ENCODE measurements around the gene GPR17. TPM values are rescaled to one million over a fixed set of nuclear protein-coding genes. Genes with fewer than 3 reads are reported as not detected.

GPR17 gene
- total RNA-seq, 4 donors from 2014 or later, result not detected

DNA sequence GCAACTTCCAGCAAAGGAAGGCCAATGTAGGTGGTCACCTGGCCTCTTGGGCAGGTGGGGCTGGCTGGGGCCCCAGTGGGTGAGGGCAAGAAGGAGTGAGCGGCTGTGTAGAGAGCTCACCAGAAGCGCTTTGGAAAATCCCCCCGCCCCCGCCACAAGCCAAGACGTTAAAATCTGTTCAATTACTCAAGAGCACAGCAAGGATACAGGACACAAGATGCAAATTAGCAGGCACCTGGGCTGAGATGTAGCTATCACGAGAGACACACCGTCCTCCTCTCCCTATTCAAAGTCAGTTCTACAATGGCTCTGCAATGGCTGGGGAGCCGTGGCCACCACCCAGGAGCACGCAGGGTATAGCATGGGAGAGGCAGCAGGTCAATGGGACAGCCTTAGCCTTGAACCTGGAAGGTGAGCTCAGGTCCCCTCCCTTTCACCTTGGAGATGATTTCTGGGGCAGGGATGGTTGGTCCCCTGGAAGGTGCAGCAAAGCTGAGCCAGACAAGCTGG is 38.5 kb upstream of the GPR17 start:
- Histone ChIP-seq H3K4me3 (replicated peaks in 1 of 3) (no peak overlapping the region), H3K36me3 (no peaks in the 10 kb centered on the region), H3K4me1 (no peaks in the 10 kb centered on the region), H3K27me3 (no peaks in the 10 kb centered on the region), H3K27ac (no peak overlapping the region), H3K9me3 (no peaks in the 10 kb centered on the region)
- intact Hi-C loops (cut with DNase I), result no loop called here
- no peak for TF ChIP-seq POLR2A (IDR thresholded peaks at IDR 0.05)
- TF ChIP-seq CTCF (IDR thresholded peaks at IDR 0.05), result no peak
- WGBS, 2 donors, result 91 to 93% methylated on average over 9 of the region's 9 CpGs
- DNase-seq, result no peak

DNA sequence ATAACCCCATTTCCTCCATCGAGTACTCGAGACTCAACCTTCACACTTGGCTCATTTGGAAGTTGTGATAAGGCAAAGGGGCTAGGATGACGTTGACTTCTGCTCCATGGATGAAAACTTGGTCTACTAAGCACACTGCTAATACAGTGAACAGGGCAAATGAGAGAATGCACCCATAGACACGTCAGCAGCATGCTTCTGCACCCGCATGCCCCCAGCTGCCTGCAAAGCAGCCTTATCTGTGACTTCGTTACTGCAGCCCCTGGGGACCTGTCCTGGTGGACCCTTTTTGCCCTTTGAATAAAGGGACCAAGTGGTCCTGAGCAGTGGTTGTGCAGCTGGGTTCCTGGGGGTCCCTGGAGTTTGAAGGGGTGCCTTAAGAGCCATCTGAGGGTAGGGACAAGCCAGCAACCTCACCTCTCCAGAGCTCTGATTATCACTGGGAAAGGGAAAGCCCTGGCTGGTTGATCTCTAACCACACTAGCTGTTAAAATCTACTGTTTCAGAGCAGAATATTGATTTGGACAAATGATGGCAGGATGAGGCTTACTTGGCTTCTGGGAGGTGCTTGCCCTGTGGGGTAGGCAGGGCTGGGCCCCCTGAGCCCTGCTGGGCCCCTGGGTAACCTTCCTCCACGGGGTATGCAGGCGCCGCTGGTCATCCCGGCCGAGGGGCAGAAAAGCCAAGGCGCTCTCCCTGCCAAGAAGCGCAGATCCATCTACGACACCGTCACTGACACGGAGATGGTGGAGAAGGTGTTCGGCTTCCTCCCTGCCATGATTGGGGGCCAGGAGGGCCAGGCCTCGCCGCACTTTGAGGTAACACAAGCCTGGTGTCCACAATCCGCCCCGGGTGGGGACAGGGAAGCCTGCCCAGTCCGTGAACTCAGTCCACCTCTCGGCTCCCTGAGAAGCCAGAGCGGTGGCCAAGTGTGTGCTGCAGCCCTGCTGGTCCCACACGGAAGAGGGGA is 37.6 kb upstream of the GPR17 start:
- no peak for DNase-seq
- intact Hi-C loops (cut with DNase I), result no loop called here
- no peaks in the 10 kb centered on the region for H3K4me1 ChIP-seq
- H3K36me3 ChIP-seq, result no peaks in the 10 kb centered on the region
- no peak overlapping the region for H3K4me3 ChIP-seq (replicated peaks in 1 of 3)
- H3K27me3 ChIP-seq, result no peaks in the 10 kb centered on the region
- WGBS, 2 donors, result 81 to 84% methylated on average over 9 to 13 of the region's 25 CpGs
- no peak overlapping the region for H3K27ac ChIP-seq
- TF ChIP-seq POLR2A (IDR thresholded peaks at IDR 0.05), result no peak
- no peak for TF ChIP-seq CTCF (IDR thresholded peaks at IDR 0.05)
- no peaks in the 10 kb centered on the region for H3K9me3 ChIP-seq

DNA sequence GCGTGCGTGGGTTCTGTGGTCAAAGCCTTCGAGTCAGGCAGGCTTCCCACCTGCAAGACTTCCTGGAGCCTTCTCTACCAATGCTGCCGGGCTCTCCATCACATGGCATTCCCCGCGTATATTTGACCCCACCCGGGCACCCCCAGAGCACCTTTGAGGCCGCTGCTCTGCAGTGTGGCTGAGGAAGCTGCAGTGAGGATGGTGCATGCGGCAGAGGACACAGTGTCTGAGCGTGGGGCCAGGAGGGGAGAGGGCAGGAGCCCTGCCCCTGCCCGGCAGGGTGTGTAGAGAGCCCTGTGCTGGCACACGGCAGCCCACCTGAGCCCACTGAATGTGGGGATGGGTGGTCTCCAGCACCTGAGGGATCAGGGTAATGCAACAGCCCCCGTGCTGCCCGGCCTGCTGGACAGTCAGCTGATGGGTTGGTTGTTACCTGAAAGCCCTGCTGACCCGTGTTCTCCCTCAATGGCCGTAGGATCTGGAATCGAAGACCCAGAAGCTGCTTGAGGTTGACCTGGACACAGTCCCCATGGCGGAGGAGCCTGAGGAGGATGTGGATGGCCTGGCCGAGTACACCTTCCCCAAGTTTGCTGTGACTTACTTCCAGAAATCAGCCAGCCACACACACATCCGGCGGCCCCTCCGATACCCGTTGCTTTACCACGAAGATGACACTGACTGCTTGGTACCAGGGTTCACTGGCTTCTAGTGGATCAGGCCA is 36.8 kb upstream of the GPR17 start:
- no peaks in the 10 kb centered on the region for H3K9me3 ChIP-seq
- no peaks in the 10 kb centered on the region for H3K36me3 ChIP-seq
- no peak overlapping the region for H3K4me3 ChIP-seq (replicated peaks in 1 of 3)
- DNase-seq, result no peak
- no peaks in the 10 kb centered on the region for H3K27me3 ChIP-seq
- TF ChIP-seq POLR2A (IDR thresholded peaks at IDR 0.05), result no peak
- no peak for TF ChIP-seq CTCF (IDR thresholded peaks at IDR 0.05)
- no peak overlapping the region for H3K27ac ChIP-seq
- 93 to 94% methylated on average over 13 to 23 of the region's 24 CpGs for WGBS, 2 donors
- intact Hi-C loops (cut with DNase I), result no loop called here
- H3K4me1 ChIP-seq, result no peaks in the 10 kb centered on the region

DNA sequence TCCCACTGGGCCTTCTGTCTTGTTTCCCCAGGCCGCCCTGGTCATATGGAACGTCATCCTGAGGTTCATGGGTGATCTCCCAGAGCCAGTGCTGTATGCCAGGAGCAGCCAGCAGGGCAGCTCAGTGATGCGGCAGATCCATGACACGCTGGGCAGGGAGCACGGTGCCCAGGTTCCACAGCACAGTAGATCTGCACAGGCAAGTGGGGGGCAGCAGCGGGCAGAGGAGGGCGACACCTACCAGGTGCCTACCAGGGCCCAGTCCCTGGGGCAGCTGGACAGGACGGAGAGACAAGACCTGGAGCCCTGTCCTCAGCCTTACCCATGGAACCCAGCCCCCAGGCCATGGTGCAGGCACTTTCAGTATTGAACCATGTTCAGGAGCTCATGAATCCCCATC is 36.1 kb upstream of the GPR17 start:
- intact Hi-C loops (cut with DNase I), result no loop called here
- Histone ChIP-seq H3K36me3 (no peaks in the 10 kb centered on the region), H3K4me3 (replicated peaks in 1 of 3) (no peak overlapping the region), H3K27ac (no peak overlapping the region), H3K9me3 (no peaks in the 10 kb centered on the region), H3K4me1 (no peaks in the 10 kb centered on the region), H3K27me3 (no peaks in the 10 kb centered on the region)
- no peak for TF ChIP-seq POLR2A (IDR thresholded peaks at IDR 0.05)
- TF ChIP-seq CTCF (IDR thresholded peaks at IDR 0.05), result no peak
- DNase-seq, result no peak
- 93 to 100% methylated on average over 4 to 8 of the region's 8 CpGs for WGBS, 2 donors

Measured in thyroid gland (tissue), 4 donors.